ENCODE measurements around the gene ANKMY1. TPM values are rescaled to one million over a fixed set of nuclear protein-coding genes. Genes with fewer than 3 reads are reported as not detected.

Gene ANKMY1
- total RNA-seq, 1 donor from 2014 or later, result 16.8 TPM

DNA sequence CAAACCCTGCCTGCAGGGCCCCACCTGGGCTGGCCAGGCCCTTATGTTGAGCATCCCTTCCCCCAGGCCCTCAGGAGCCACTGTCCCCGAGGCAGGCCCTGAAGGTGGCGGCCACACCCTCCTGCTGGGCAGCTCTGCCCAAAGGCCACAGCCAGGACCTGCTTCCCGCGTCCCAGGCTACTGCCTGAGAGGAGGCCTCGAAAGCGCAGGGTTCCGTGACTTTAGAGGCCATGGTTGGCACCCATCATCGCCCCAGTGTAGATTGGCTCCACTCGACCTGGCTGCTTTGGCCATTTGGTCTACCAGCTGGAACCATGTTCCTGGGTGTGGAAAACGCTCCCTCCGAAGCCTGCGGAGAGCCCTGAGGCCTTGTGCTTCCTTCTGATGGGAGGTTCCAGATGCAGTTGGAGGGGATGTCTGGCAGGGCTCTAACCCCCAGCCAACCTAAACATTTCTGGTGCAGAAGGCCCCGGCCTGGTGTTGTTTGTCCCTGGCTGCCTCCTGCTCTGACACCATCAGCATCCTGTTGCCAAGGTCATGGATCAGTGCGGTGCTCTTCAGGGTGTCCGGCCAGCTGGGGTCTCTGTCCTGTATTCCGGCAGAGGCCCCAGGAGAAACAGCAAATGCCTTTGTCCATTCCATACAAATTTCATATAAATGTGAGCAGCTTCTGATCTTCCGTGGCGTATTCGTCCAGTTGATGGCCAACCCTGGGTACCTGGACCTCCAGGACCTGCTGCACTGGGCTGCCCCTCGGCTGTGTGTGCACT lies 43.5 kb upstream of the ANKMY1 start:
- no peak for DNase-seq (ENCODE audit: extremely low spot score, unreplicated experiment)
- TF ChIP-seq, protein P1, sequence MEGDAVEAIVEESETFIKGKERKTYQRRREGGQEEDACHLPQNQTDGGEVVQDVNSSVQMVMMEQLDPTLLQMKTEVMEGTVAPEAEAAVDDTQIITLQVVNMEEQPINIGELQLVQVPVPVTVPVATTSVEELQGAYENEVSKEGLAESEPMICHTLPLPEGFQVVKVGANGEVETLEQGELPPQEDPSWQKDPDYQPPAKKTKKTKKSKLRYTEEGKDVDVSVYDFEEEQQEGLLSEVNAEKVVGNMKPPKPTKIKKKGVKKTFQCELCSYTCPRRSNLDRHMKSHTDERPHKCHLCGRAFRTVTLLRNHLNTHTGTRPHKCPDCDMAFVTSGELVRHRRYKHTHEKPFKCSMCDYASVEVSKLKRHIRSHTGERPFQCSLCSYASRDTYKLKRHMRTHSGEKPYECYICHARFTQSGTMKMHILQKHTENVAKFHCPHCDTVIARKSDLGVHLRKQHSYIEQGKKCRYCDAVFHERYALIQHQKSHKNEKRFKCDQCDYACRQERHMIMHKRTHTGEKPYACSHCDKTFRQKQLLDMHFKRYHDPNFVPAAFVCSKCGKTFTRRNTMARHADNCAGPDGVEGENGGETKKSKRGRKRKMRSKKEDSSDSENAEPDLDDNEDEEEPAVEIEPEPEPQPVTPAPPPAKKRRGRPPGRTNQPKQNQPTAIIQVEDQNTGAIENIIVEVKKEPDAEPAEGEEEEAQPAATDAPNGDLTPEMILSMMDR (conservative IDR thresholded peaks at IDR 0.05), result no peak
- peaks cover 9% of the 10 kb centered on the region for H3K4me1 Mint-ChIP-seq (ENCODE audit: unreplicated experiment)
- no peaks in the 10 kb centered on the region for H3K27me3 Mint-ChIP-seq
- H3K36me3 Mint-ChIP-seq, result peaks cover 3% of the 10 kb centered on the region
- no peaks in the 10 kb centered on the region for H3K9me3 Mint-ChIP-seq
- H3K27ac Mint-ChIP-seq, result no peak overlapping the region
- H3K4me3 Mint-ChIP-seq, result no peak overlapping the region

DNA sequence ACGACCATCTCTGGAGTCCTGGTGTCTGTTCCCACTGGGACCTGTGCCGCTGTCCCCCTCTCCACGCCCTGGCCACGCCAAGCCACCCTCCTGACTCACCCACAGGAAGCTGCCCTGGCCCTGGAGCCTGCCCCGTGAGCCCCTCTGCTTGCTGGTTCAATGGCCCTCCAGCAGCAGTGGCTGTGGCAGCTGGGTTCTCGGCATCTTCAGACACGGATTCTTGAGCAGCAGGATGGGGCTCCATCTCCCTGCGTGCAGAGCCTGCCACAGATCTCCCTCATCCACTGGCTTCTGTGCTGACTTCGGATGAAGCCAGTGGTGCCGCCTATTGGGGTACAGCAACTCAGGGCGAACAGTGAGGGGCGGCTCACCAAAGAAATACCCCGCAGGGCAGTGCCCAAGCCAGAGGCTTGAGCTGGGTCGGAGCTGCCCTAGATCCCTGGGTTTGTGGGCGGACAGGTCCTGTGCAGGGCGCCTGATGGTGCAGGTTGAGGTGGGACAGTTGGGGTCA lies 42.7 kb upstream of the ANKMY1 start:
- TF ChIP-seq, protein P1 (conservative IDR thresholded peaks at IDR 0.05), result no peak
- H3K27me3 Mint-ChIP-seq, result no peaks in the 10 kb centered on the region
- no peak overlapping the region for H3K4me3 Mint-ChIP-seq
- H3K36me3 Mint-ChIP-seq, result peaks cover 3% of the 10 kb centered on the region
- H3K27ac Mint-ChIP-seq, result no peak overlapping the region
- no peaks in the 10 kb centered on the region for H3K9me3 Mint-ChIP-seq
- no peak for DNase-seq (ENCODE audit: extremely low spot score, unreplicated experiment)
- H3K4me1 Mint-ChIP-seq (ENCODE audit: unreplicated experiment), result peaks cover 9% of the 10 kb centered on the region

DNA sequence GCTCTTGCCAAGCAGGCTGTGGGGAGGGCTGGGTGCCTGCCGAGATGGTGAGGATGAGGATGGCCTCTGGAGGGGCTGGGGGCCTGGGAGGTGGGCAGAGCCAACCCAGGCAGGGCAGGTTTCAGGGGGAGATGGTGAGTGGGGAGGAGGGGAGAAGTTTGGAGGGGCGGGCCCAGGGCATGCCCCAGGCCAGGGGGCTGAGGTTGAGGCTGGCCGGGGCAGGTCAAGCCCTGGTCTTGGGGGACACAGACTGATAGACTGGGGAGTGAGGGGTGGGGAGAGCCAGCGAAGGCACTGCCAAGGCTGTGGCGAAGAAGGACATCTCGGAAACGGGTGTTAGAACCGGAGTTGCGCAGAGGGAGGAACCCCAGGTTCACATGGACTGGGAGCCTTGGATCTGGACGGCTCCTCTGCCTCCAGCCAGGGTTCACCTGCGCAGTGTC lies 41.4 kb upstream of the ANKMY1 start:
- Mint-ChIP-seq H3K27ac (no peak overlapping the region), H3K4me1 (ENCODE audit: unreplicated experiment) (peaks cover 1% of the 10 kb centered on the region), H3K36me3 (peaks cover 3% of the 10 kb centered on the region), H3K27me3 (no peaks in the 10 kb centered on the region), H3K9me3 (no peaks in the 10 kb centered on the region), H3K4me3 (no peak overlapping the region)
- DNase-seq (ENCODE audit: extremely low spot score, unreplicated experiment), result no peak
- TF ChIP-seq, protein P1 (conservative IDR thresholded peaks at IDR 0.05), result no peak

DNA sequence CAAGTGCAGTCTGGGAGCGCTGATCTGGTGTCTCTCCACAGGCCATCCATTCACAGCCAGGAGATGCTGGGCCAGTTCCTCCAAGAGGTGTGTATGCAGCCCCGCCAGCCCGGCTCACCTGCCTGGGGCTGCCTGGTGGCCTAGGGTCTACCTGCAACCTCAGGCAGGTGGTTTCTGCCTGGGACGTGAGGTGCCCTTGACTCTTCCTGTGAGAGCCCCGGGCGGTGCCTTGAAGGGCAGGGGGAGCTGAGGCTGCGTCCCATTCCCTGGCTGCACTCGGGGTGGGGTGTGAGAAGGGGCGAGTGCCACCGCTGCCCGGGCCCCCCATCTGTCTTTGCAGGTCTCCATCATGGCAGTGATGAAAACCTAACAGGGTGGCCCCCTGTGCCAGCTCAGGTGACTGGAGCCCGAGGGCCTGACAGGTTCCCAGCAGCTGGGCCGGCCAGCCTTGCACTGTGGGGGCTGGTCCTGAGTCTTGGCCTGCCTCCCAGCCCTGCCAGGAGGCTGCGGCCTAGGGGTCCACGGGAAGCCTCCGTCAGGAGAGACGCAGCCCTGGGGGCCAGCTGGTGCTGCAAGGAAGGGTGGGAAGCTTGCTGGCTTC lies 40.6 kb upstream of the ANKMY1 start:
- DNase-seq (ENCODE audit: extremely low spot score, unreplicated experiment), result no peak
- TF ChIP-seq, protein P1 (conservative IDR thresholded peaks at IDR 0.05), result no peak
- Mint-ChIP-seq H3K27me3 (no peaks in the 10 kb centered on the region), H3K9me3 (no peaks in the 10 kb centered on the region), H3K36me3 (peaks cover 3% of the 10 kb centered on the region), H3K4me1 (ENCODE audit: unreplicated experiment) (no peaks in the 10 kb centered on the region), H3K27ac (no peak overlapping the region), H3K4me3 (no peak overlapping the region)

DNA sequence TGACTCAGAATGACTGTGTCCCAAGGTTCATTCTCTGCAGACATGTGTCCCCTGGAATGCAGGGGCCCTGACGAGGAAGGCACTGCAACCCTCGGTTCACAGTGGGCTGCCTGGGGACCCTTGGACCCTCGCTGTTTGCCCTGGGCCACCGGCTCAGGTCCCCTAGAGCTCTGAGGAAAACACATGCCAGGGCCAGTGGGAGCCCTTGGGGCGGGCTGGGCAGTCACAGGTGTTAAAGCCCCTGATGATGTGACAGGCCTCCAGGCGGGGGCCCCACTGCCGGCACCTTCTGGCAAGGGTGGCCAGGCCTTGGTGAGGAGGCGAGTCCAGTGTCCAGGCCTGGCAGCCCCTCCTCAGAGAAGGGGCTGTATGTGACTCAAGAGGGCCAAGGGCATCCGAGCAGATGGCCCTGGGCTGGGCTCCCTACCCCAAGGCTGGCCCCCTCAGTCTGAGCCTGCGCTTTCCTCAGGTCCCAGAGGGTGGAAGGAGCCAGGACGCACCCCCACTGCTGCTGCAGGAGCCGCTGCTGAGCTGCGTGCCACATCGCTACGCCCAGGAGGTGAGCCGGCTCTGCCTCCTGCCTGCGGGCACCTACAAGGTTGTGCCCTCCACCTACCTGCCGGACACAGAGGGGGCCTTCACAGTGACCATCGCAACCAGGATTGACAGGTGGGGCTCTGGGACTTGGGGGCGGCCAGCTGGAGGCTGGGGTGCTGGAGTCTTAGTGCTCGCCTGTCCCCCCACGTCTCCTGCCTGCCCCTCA lies 39.8 kb upstream of the ANKMY1 start:
- TF ChIP-seq, protein P1 (conservative IDR thresholded peaks at IDR 0.05), result no peak
- H3K27me3 Mint-ChIP-seq, result no peaks in the 10 kb centered on the region
- H3K4me1 Mint-ChIP-seq (ENCODE audit: unreplicated experiment), result no peaks in the 10 kb centered on the region
- H3K4me3 Mint-ChIP-seq, result no peak overlapping the region
- H3K36me3 Mint-ChIP-seq, result peaks cover 3% of the 10 kb centered on the region
- no peaks in the 10 kb centered on the region for H3K9me3 Mint-ChIP-seq
- H3K27ac Mint-ChIP-seq, result no peak overlapping the region
- DNase-seq (ENCODE audit: extremely low spot score, unreplicated experiment), result no peak
